GM21825 (cell line): ENCODE data around the gene TMED4.
"Not testable (repeated sequence)": the region's sequence is repeated elsewhere in the genome, so short reads cannot be mapped to it uniquely, and the experiment has no call there.

Experiments
- ATAC-seq: cut with Tn5 transposase; IDR thresholded peaks from one replicate; pipeline ENCODE4 v1.9.1; 2021; ENCODE audit warnings: mild to moderate bottlenecking, moderate library complexity; ENCODE audit not compliant: unreplicated experiment

Gene TMED4

GRCh38 chr7:44569959-44570358 is 12.1 kb downstream of the TMED4 start:
- no peak for ATAC-seq

GRCh38 chr7:44568771-44569560 is 13.1 kb downstream of the TMED4 start:
- ATAC-seq, result no peak

GRCh38 chr7:44567884-44568283 is 14.1 kb downstream of the TMED4 start:
- ATAC-seq, result no peak

DNA sequence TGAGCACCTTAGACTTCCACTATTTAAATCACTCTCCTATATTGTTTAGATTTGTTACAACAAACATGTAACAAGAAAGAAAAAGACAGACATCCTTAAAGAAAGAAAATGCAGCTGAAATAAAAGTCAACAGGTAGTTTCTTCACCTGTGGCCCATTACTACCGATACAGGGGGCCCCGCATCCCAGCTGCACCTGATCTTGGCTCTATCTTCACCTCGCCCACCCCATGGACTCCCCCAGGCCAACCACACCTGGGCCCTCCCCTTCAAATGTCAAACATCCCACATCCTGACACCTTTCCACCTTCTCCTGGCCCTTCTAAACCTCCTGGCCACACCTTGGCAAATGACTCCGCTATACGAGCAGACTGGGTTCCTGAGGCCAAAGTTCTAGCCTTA is 15.4 kb downstream of the TMED4 start:
- ATAC-seq, result no peak

GRCh38 chr7:44565795-44566559 is 16.1 kb downstream of the TMED4 start:
- ATAC-seq, result no peak

GRCh38 chr7:44565097-44565794 is 16.8 kb downstream of the TMED4 start:
- ATAC-seq, result peak; percentile 66

- no peak for ATAC-seq
Measured at GRCh38 chr7:44564606-44565005, 17.4 kb downstream of the TMED4 start.

DNA sequence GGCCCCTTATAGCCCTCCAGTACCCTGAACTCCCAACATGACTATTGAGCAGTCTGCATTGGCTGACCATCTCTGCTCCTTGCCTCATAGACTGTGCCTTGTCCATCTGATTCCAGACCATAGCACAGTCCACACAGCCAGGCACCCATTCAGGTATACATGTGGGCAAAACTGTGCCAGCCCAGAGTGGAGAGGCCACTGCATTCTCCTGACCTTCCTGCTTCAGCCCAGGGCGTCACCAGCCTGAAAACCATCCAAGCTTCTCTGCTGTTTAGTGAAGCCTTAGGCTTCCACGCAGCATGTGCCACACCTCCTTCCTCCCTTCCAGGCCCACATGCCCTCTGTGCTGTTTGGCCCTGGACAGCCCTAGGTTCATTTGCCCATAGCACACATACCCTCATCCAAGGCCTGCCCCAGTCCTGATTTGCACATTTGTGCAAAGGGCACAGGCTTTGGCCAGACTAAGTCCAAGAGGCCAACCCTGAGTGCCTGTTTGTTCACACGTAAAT is 18.8 kb downstream of the TMED4 start:
- ATAC-seq, result no peak

DNA sequence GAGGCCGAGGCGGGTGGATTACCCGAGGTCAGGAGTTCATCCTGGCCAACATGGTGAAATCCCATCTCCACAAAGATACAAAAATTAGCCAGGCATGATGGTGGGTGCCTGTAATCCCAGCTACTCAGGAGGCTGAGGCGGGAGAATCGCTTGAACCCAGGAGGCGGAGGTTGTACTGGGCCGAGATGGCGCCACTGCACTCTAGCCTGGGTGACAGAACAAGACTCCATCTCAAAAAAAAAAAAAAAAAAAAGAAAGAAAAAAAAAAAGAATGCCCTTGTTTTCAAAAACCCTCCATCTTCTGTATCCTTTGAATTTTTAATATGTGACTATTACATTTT is 19.4 kb downstream of the TMED4 start:
- not testable (repeated sequence) for ATAC-seq

DNA sequence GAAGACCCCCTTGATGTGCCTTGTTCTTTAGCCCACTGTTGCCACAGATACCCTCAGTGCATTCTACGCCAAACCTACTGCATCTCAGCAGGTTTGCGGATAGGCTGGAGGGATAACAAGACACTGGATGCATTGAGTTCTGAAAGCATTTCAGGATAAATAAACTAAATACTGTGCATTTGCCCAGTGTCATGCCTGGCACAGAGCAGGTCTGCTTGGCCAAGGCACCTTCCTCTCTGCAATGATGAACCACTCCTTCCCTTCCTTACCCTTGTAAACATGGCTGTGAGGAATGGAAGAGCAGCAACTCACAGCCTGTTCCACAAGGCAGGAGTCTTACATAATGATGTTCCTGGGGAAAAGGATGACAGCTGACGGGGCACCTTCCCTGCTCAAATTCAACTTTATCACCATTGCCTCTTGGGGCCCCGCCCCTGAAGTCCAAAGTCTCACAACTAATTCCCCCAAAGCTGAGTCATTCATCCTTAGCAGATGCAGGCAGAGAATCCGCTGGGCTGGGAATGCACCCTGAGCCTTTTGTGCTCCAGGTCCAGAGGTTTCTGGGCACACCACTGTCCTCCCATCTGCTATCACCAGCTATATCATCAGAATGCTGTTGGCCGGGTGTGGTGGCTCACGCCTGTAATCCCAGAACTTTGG is 19.9 kb downstream of the TMED4 start:
- no peak for ATAC-seq

GRCh38 chr7:44561481-44561880 is 20.6 kb downstream of the TMED4 start:
- no peak for ATAC-seq

DNA sequence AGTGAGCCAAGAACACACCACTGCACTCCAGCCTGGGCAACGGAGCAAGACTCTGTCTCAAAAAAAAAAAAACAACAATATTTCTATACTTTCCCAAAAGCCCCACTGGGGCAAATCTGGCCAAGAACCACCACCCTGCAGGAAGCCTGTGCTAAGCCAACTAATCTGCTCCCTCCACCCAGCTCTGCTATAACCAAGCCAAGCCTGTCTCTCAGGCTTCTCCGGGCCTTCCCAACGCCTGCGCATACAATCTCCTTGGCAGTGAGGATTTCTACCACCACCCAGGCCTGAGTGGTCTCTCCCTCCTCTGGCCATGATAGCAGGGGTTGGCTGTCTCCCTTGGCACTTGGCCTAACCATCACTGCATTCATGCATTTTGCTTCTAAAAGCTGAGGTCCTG is 22.5 kb downstream of the TMED4 start:
- ATAC-seq, result no peak

GRCh38 chr7:44557485-44557884 is 24.5 kb downstream of the TMED4 start:
- no peak for ATAC-seq

DNA sequence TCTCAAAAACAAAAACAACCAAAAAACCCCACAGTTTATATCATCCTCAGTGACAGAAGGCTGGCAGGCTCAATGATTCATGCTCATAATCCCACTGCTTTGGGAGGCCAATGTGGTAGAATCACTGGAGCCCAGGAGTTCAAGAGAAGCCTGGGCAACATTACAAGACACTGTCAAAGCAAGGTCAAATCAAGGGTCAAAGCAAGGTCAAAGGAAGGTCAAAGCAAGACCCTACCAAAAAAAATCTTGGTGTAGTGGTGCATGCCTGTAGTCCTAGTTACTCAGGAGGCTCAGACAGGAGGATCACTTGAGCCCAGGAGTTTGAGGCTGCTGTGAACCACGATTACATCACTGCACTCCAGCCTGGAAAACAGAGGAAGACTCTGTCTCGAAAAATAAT is 26.7 kb downstream of the TMED4 start:
- ATAC-seq, result no peak

DNA sequence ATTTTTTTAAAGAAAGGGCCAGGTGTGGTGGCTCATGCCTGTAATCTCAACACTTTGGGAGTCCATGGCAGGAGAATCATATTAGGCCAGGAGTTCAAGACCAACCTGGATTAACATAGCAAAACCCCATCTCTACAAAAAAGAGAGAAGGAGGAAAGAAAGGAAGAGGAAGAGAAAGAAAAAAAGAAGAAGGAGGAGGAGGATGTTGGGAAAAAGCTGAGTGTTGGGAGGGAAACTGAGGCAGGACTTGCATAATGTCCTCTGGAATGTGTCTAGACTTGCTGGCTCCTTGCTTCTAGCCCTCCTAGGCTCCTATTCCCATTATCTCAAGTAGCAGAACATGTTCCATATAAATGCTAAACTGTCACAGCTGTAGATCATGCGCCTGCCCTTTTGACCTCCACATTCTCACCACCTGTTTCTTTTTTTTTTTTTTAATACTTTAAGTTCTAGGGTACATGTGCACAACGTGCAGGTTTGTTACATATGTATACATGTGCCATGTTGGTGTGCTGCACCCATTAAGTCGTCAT is 29.5 kb downstream of the TMED4 start:
- not testable (repeated sequence) for ATAC-seq

- no peak for ATAC-seq
Measured at GRCh38 chr7:44549457-44549856, 32.6 kb downstream of the TMED4 start.

- no peak for ATAC-seq
Measured at GRCh38 chr7:44548893-44549292, 33.1 kb downstream of the TMED4 start.

DNA sequence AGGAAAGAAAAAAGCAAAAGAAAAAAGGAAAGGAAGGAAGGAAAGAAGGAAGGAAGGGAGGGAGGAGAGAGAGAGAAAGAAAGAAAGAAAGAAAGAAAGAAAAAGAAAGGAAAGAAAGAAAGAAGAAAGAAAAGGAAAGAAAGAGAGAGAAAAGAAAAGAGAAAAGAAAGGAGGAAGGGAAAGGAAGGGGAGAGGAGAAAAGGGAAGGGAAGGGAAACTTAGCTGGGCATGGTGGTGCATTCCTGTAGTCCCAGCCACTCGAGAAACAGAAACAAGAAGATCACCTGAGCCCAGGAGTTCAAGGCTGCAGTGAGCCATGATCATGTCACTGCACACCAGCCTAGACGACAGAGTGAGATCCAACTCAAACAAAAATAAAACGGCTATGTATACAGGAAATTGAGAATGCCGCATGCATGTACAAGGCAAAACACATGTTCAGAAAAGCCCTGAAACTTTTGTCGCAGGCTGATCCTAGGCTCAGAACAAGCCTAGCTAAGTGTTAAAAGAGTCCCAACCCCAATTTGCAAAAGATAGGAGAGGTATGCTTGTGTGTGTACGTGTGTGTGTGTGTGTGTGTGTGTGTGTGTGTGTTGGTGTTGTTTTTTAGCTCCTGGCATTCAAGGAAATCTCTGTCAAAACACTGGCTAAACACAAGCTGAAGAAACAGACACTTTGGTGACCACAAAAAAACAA is 34.3 kb downstream of the TMED4 start:
- ATAC-seq, result no peak

DNA sequence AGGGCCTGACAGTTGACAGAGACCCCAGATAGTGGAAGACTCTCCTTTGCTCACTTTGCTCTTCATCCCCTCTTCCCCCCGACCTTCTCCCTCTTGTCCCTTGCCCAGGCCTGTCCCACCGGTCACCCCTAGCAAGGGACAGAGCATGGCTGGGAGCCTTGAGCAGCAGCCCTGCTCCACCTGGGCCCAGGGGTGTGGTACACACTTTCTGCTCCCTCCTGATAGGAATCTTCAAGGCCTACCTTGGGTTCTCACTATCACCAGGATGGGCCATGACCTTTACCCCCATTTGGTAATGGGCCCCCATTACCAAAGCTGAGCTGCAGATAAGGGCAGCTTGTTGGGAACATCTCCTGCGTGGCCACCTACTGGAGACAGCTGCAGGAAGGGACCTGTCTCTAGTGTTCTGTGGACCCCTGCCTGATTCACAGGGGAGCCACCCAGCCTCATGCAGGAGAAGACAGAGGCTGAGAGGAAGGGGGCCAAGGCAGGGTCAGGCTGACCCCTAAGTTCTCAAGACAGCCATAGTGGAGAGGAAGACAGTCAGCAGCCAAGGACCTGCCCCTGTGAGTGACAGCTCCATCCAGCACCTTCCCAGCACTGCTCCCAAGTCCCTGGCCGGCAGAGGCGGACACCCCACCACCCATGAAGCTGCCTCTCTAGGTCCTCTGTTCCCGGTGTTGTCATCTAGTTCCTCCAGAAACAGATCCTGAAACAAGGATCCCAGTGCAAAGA is 40.0 kb downstream of the TMED4 start:
- no peak for ATAC-seq
